ENCODE data around the gene HLX. TPM values are rescaled to one million over a fixed set of nuclear protein-coding genes. Genes with fewer than 3 reads are reported as not detected.

HLX gene
- polyA plus RNA-seq, 1 donor from 2014 or later: not detected

DNA sequence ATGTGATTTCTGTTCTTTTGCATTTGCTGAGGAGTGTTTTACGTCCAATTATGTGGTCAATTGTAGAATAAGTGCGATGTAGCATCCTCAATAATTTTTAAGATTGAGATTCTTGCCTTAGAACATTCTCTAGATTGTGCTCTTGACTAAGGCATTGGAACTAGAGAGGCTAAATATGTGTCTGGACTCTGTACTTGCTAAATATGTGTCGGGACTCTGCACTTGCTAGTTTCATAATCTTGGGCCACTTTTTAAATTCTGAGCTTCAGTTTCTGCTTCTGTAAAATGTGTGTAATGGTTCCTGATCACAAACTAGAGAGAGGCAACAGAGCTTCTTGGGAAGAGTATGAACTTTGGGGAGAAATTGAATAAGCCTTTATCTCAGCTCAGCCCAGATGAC, 21.6 kb downstream of the HLX start:
- no peaks in the 10 kb centered on the region for H3K79me2 ChIP-seq (replicated peaks; ENCODE audit: insufficient read depth, low read length)
- H3K4me2 ChIP-seq (ENCODE audit: low read length): no peak overlapping the region
- no peaks in the 10 kb centered on the region for H3K36me3 ChIP-seq (ENCODE audit: insufficient read depth, low read length)
- no peak overlapping the region for H3K9ac ChIP-seq (ENCODE audit: low read length)
- no peaks in the 10 kb centered on the region for H3K9me3 ChIP-seq (ENCODE audit: low read length)
- no peaks in the 10 kb centered on the region for H3K9me2 ChIP-seq (ENCODE audit: insufficient read depth, low read length)
- no peak overlapping the region for H3K27ac ChIP-seq (ENCODE audit: low read length)
- H2AFZ ChIP-seq (ENCODE audit: low read depth, low read length): no peak overlapping the region
- no peak for TF ChIP-seq POLR2AphosphoS5 (IDR thresholded peaks at IDR 0.05)
- TF ChIP-seq EP300 (conservative IDR thresholded peaks at IDR 0.05; ENCODE audit: poor library complexity, severe bottlenecking): no peak
- TF ChIP-seq, protein P1, sequence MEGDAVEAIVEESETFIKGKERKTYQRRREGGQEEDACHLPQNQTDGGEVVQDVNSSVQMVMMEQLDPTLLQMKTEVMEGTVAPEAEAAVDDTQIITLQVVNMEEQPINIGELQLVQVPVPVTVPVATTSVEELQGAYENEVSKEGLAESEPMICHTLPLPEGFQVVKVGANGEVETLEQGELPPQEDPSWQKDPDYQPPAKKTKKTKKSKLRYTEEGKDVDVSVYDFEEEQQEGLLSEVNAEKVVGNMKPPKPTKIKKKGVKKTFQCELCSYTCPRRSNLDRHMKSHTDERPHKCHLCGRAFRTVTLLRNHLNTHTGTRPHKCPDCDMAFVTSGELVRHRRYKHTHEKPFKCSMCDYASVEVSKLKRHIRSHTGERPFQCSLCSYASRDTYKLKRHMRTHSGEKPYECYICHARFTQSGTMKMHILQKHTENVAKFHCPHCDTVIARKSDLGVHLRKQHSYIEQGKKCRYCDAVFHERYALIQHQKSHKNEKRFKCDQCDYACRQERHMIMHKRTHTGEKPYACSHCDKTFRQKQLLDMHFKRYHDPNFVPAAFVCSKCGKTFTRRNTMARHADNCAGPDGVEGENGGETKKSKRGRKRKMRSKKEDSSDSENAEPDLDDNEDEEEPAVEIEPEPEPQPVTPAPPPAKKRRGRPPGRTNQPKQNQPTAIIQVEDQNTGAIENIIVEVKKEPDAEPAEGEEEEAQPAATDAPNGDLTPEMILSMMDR (IDR thresholded peaks at IDR 0.05; ENCODE audit: poor library complexity, severe bottlenecking): no peak
- no peak for TF ChIP-seq MXI1 (conservative IDR thresholded peaks at IDR 0.05; ENCODE audit: poor library complexity, severe bottlenecking)
- no peak for TF ChIP-seq EZH2 (IDR thresholded peaks at IDR 0.05; ENCODE audit: borderline replicate concordance, insufficient read depth, low read length, poor library complexity, severe bottlenecking)
- TF ChIP-seq SMC3 (conservative IDR thresholded peaks at IDR 0.05; ENCODE audit: poor library complexity): no peak
- no peak for TF ChIP-seq RAD21 (conservative IDR thresholded peaks at IDR 0.05)
- no peak for TF ChIP-seq TAF1 (IDR thresholded peaks at IDR 0.05; ENCODE audit: low read depth)
- TF ChIP-seq, protein P2, sequence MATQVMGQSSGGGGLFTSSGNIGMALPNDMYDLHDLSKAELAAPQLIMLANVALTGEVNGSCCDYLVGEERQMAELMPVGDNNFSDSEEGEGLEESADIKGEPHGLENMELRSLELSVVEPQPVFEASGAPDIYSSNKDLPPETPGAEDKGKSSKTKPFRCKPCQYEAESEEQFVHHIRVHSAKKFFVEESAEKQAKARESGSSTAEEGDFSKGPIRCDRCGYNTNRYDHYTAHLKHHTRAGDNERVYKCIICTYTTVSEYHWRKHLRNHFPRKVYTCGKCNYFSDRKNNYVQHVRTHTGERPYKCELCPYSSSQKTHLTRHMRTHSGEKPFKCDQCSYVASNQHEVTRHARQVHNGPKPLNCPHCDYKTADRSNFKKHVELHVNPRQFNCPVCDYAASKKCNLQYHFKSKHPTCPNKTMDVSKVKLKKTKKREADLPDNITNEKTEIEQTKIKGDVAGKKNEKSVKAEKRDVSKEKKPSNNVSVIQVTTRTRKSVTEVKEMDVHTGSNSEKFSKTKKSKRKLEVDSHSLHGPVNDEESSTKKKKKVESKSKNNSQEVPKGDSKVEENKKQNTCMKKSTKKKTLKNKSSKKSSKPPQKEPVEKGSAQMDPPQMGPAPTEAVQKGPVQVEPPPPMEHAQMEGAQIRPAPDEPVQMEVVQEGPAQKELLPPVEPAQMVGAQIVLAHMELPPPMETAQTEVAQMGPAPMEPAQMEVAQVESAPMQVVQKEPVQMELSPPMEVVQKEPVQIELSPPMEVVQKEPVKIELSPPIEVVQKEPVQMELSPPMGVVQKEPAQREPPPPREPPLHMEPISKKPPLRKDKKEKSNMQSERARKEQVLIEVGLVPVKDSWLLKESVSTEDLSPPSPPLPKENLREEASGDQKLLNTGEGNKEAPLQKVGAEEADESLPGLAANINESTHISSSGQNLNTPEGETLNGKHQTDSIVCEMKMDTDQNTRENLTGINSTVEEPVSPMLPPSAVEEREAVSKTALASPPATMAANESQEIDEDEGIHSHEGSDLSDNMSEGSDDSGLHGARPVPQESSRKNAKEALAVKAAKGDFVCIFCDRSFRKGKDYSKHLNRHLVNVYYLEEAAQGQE (IDR thresholded peaks at IDR 0.05; ENCODE audit: borderline replicate concordance): no peak
- H4K20me1 ChIP-seq (ENCODE audit: insufficient read depth): no peaks in the 10 kb centered on the region
- H3K4me3 ChIP-seq (ENCODE audit: low read length): no peak overlapping the region
- H3K27me3 ChIP-seq (ENCODE audit: insufficient read depth, low read depth, low read length): peaks cover 19% of the 10 kb centered on the region
- no peaks in the 10 kb centered on the region for H3F3A ChIP-seq (ENCODE audit: insufficient read depth, low read length, poor library complexity, severe bottlenecking)

DNA sequence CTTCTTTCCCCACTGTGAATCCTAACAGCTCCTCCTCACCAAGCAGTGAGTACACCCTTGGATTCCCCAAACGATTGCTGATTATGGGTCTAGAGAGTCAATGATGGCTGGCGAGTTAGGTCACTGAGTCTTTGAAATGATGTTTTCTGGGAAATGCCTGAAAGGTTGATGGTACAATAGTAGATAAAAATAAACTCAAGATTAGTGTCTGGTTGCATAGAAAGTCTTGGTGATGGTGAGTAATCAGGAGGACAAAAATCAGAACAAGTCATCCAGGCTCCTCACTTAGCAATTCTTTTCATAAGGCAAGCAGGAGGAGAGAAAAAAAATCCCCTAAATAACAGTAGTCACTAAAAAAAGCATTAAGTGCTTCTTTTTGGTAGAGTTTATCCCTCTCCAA, 22.6 kb downstream of the HLX start:
- H3K27me3 ChIP-seq (ENCODE audit: insufficient read depth, low read depth, low read length): peaks cover 9% of the 10 kb centered on the region
- no peak overlapping the region for H3K4me2 ChIP-seq (ENCODE audit: low read length)
- H3K4me3 ChIP-seq (ENCODE audit: low read length): no peak overlapping the region
- H2AFZ ChIP-seq (ENCODE audit: low read depth, low read length): no peak overlapping the region
- H3F3A ChIP-seq (ENCODE audit: insufficient read depth, low read length, poor library complexity, severe bottlenecking): no peaks in the 10 kb centered on the region
- H3K9ac ChIP-seq (ENCODE audit: low read length): no peak overlapping the region
- TF ChIP-seq RAD21 (conservative IDR thresholded peaks at IDR 0.05) (no peak), EP300 (conservative IDR thresholded peaks at IDR 0.05; ENCODE audit: poor library complexity, severe bottlenecking) (no peak), EZH2 (IDR thresholded peaks at IDR 0.05; ENCODE audit: borderline replicate concordance, insufficient read depth, low read length, poor library complexity, severe bottlenecking) (no peak)
- no peaks in the 10 kb centered on the region for H3K9me2 ChIP-seq (ENCODE audit: insufficient read depth, low read length)
- H3K9me3 ChIP-seq (ENCODE audit: low read length): no peaks in the 10 kb centered on the region
- H3K36me3 ChIP-seq (ENCODE audit: insufficient read depth, low read length): no peaks in the 10 kb centered on the region
- no peaks in the 10 kb centered on the region for H3K79me2 ChIP-seq (replicated peaks; ENCODE audit: insufficient read depth, low read length)
- no peak overlapping the region for H3K27ac ChIP-seq (ENCODE audit: low read length)
- H4K20me1 ChIP-seq (ENCODE audit: insufficient read depth): no peaks in the 10 kb centered on the region

Data from neural cell (in vitro differentiated cells).